Mammary epithelial cell (primary cell): ENCODE measurements around the gene USP40.

ENCODE experiments used
- CTCF ChIP-seq, 2 donors: IDR thresholded peaks in 1 of 2; conservative IDR thresholded peaks in 1 of 2; 2 replicates each; pipeline ENCODE4 v1.5.1; 2011 to 2012; ENCODE audit warnings: inconsistent platforms in 2 of 2, low read length in 2 of 2, mild to moderate bottlenecking in 2 of 2, control low read depth in 1 of 2, low read depth in 1 of 2; ENCODE audit not compliant: insufficient read depth in 1 of 2; ENCODE audit errors: extremely low read depth in 1 of 2
- EZH2 ChIP-seq: IDR thresholded peaks from 2 replicates; pipeline ENCODE4 v1.6.1; 2012; ENCODE audit warnings: low read length, inconsistent platforms, borderline replicate concordance

DNA sequence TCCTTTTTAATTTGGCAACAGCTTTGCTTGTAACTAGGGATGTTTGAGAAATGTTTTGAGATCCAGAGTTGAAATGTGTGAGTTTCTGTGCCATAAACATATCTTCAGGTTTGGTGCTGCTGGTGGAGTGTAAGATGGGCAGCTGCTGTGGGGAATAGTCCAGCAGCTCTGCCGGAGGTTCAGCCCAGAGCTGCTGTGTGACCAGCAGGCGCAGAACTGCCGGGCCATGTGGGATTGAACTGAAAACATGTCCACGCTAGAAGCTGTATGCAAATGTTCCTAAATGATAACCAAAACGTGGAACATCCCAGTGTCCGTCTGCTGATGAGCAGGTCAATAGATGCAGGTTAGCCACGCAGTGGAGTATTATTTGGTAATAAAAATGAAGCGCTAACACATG is 112.7 kb downstream of the USP40 start:
- no peak for TF ChIP-seq EZH2
- TF ChIP-seq CTCF (conservative IDR thresholded peaks at IDR 0.05 in 1 of 2, IDR thresholded peaks at IDR 0.05 in 1 of 2; ENCODE audit: extremely low read depth in 1 of 2, insufficient read depth in 1 of 2, low read depth in 1 of 2, low read length in 2 of 2): no peak
